Gastrocnemius medialis (tissue), 4 donors: Measurements from ENCODE around the gene ARHGAP19. TPM values are rescaled to one million over a fixed set of nuclear protein-coding genes. Genes with fewer than 3 reads are reported as not detected.

Experiments used
- ATAC-seq, 2 donors: fragments of 150-250 bp; one replicate each; pipeline ENCODE4 v1.9.1; 2016
- DNase-seq, 2 donors: peaks; one replicate each; pipeline ENCODE4 v3.0.0-alpha.2; 2019
- H3K27ac ChIP-seq, 4 donors: fragments of 200-600 bp; sonication (generic); 1 replicate in 1 of 4; 2 replicates in 3 of 4; pipeline ENCODE4 v1.5.1; 2016 to 2018; ENCODE audit warnings: mild to moderate bottlenecking in 2 of 4, moderate library complexity in 1 of 4
- H3K27me3 ChIP-seq, 3 donors: fragments of 200-600 bp; sonication (generic) in 2 of 3; 1 replicate in 1 of 3; 2 replicates in 2 of 3; pipeline versions ENCODE4 v1.5.1 to v1.6.0; 2016 to 2019; ENCODE audit warnings: mild to moderate bottlenecking in 1 of 3, moderate library complexity in 1 of 3
- H3K36me3 ChIP-seq, 2 donors: fragments of 200-600 bp; sonication (generic) in 1 of 2; one replicate each; pipeline ENCODE4 v1.5.1; 2017 to 2018
- H3K4me1 ChIP-seq, 2 donors: fragments of 200-600 bp; sonication (generic) in 1 of 2; one replicate each; pipeline ENCODE4 v1.5.1; 2016 to 2017; ENCODE audit warnings: mild to moderate bottlenecking in 2 of 2
- H3K4me3 ChIP-seq, 4 donors: fragments of 200-600 bp; sonication (generic) in 3 of 4; 1 replicate in 1 of 4; 2 replicates in 3 of 4; pipeline ENCODE4 v1.5.1; 2016 to 2019; ENCODE audit warnings: mild to moderate bottlenecking in 2 of 4
- H3K9me3 ChIP-seq, 3 donors: fragments of 200-600 bp; sonication (generic) in 2 of 3; 1 replicate in 1 of 3; 2 replicates in 2 of 3; pipeline ENCODE4 v1.5.1; 2016 to 2019
- POLR2A ChIP-seq, 2 donors: fragments of 450-650 bp; IDR thresholded peaks; one replicate each; pipeline ENCODE4 v1.6.1; 2017; ENCODE audit warnings: antibody characterized with exemption in 2 of 2, mild to moderate bottlenecking in 2 of 2, moderate library complexity in 2 of 2
- in situ Hi-C, 4 donors: fragments of 200-750 bp; cut with MboI; loops; one replicate each; pipeline versions ENCODE4 v1.15.0 to v1.8.0; 2017; ENCODE audit warnings: low sequenced_read_pairs in 4 of 4
- intact Hi-C: fragments of 100-400 bp; cut with DNase I; formaldehyde crosslinking; loops from one replicate; pipeline ENCODE4 v1.15.1; 2023; ENCODE audit warnings: low total_unique reads
- total RNA-seq, 4 donors: library from RNA; depleted of rRNA; stranded (reverse); fragments of >200 nt; gene quantifications; one replicate each; pipeline versions ENCODE4 v1.1.0 to v1.2.3, GENCODE V29; 2016
- TF ChIP-seq, protein P1 (sequence below), 5 experiments: fragments of 450-650 bp in 3 of 5; fragments of 200-600 bp in 2 of 5; sonication (generic) in 2 of 5; IDR thresholded peaks in 4 of 5; conservative IDR thresholded peaks in 1 of 5; 1 replicate in 4 of 5; 2 replicates in 1 of 5; pipeline ENCODE4 v1.5.1; 2016 to 2019; ENCODE audit warnings: antibody characterized with exemption in 5 of 5, mild to moderate bottlenecking in 3 of 5, moderate library complexity in 3 of 5

ARHGAP19 gene
- total RNA-seq, 4 donors from 2014 or later, result 1.7 to 12.3 (median 2.4) TPM

DNA sequence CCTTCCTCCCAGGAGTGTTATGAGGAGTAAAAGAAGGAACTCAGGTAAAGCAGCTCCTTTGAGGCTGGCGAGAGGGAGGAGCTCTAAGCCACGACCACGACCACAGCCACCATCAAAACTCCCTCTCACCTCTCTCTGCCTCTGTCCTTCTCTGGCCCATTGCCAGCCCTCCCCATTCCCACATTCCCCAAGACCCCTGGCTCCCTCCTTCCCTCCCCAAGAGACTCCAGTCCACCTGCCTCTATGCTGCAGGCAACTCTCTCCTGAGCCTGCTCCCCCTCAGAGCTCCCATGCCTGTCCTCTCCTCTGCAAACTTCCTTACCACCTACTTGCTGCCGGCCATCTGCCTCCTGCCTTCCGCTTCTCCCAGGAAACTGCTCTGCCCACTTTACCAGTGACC is 116.2 kb downstream of the ARHGAP19 start:
- H3K36me3 ChIP-seq, result no peaks in the 10 kb centered on the region
- H3K9me3 ChIP-seq, result no peaks in the 10 kb centered on the region
- TF ChIP-seq POLR2A (IDR thresholded peaks at IDR 0.05), result no peak
- TF ChIP-seq, protein P1, sequence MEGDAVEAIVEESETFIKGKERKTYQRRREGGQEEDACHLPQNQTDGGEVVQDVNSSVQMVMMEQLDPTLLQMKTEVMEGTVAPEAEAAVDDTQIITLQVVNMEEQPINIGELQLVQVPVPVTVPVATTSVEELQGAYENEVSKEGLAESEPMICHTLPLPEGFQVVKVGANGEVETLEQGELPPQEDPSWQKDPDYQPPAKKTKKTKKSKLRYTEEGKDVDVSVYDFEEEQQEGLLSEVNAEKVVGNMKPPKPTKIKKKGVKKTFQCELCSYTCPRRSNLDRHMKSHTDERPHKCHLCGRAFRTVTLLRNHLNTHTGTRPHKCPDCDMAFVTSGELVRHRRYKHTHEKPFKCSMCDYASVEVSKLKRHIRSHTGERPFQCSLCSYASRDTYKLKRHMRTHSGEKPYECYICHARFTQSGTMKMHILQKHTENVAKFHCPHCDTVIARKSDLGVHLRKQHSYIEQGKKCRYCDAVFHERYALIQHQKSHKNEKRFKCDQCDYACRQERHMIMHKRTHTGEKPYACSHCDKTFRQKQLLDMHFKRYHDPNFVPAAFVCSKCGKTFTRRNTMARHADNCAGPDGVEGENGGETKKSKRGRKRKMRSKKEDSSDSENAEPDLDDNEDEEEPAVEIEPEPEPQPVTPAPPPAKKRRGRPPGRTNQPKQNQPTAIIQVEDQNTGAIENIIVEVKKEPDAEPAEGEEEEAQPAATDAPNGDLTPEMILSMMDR (IDR thresholded peaks at IDR 0.05 in 4 of 5, conservative IDR thresholded peaks at IDR 0.05 in 1 of 5), result no peak
- in situ Hi-C loops (no loop called here), intact Hi-C loops (no loop called here)
- H3K4me1 ChIP-seq, result no peaks in the 10 kb centered on the region
- H3K27me3 ChIP-seq, result peaks cover 13 to 22% (median 15%) of the 10 kb centered on the region in 3 donors
- H3K4me3 ChIP-seq, result no peak overlapping the region
- ATAC-seq, result no peak
- DNase-seq, result no peak
- H3K27ac ChIP-seq, result no peak overlapping the region

DNA sequence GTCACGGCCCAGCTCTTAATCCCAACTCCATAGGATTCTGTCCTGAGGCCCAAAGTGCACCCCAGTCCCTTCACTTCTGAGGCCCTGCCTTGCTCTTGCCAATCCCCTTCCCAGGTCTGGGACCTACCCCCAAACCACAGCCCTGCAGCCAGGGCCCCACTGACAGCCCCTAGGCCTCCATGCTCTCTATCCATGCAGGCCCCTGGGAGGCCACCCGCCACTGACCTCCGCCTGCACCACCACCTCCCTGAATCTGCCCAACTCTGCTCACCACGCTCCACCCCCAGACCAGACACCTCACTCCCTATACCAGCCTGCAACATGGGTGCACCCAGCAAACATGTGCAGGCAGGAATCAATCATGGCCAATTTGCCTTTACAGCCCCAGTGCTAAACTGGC is 116.9 kb downstream of the ARHGAP19 start:
- DNase-seq (no peak), ATAC-seq (no peak)
- H3K9me3 ChIP-seq, result no peaks in the 10 kb centered on the region
- TF ChIP-seq POLR2A (IDR thresholded peaks at IDR 0.05), result no peak
- TF ChIP-seq, protein P1 (IDR thresholded peaks at IDR 0.05 in 4 of 5, conservative IDR thresholded peaks at IDR 0.05 in 1 of 5), result no peak
- H3K4me3 ChIP-seq, result no peak overlapping the region
- in situ Hi-C loops, result no loop called here
- no peak overlapping the region for H3K27ac ChIP-seq
- H3K27me3 ChIP-seq, result peaks cover 13 to 22% (median 15%) of the 10 kb centered on the region in 3 donors
- no peaks in the 10 kb centered on the region for H3K36me3 ChIP-seq
- intact Hi-C loops, result no loop called here
- peaks cover 0 to under 1% of the 10 kb centered on the region in 2 donors for H3K4me1 ChIP-seq

DNA sequence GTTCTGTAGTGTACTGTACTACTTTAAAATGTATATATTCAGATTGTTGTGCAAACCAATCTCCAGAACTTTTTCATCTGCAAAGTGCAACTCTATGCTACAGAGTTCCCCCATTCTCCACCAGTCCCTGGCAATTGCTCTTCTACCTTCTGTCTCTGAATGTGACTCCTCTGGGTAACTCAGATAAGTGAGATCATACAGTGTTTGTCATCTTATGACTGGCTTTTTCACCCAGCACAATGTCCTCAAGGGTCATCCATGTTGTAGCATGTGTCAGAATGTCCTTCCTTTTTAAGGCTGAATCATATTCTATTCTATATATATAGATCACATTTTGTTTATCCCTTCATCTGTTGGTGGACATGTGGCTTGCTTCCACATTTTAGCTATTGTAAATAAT is 117.5 kb downstream of the ARHGAP19 start:
- TF ChIP-seq, protein P1 (IDR thresholded peaks at IDR 0.05 in 4 of 5, conservative IDR thresholded peaks at IDR 0.05 in 1 of 5), result no peak
- no peak for TF ChIP-seq POLR2A (IDR thresholded peaks at IDR 0.05)
- ATAC-seq (no peak), DNase-seq (no peak)
- Histone ChIP-seq H3K27me3 (peaks cover 11 to 22% (median 14%) of the 10 kb centered on the region in 3 donors), H3K4me3 (no peak overlapping the region), H3K27ac (no peak overlapping the region), H3K4me1 (peaks cover 0 to 4% of the 10 kb centered on the region in 2 donors), H3K9me3 (no peaks in the 10 kb centered on the region), H3K36me3 (no peaks in the 10 kb centered on the region)
- intact Hi-C loops (no loop called here), in situ Hi-C loops (no loop called here)

DNA sequence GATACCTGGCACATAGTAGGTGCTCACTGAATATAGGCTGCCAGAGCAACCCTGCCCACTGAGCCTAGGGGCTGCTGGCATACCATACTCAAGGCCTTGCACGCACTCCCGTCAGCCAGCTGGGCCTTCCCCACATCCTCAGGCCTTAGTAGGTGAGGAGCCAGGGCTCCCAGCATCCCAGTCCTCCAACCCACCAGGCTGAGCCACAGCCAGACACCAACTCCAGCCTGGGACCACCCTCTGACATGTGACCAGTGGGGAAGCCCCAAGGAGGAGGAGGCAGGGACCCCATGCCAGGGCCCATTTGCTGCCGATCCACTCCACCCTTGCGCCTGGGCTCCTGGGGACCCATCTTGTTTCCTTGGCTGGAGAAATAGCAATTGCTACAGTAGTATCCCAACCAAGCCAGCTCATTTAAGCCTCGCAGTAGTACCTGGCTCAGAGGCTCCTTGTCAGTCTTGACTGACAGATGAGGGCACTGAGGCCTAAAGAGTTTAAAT is 118.1 kb downstream of the ARHGAP19 start:
- intact Hi-C loops, result no loop called here
- Histone ChIP-seq H3K27ac (no peak overlapping the region), H3K4me1 (peaks cover 0 to 4% of the 10 kb centered on the region in 2 donors), H3K27me3 (peaks cover 5 to 19% (median 8%) of the 10 kb centered on the region in 3 donors), H3K36me3 (no peaks in the 10 kb centered on the region), H3K9me3 (no peaks in the 10 kb centered on the region), H3K4me3 (no peak overlapping the region)
- ATAC-seq, result no peak
- in situ Hi-C loops, result no loop called here
- TF ChIP-seq, protein P1 (IDR thresholded peaks at IDR 0.05 in 4 of 5, conservative IDR thresholded peaks at IDR 0.05 in 1 of 5), result no peak
- TF ChIP-seq POLR2A (IDR thresholded peaks at IDR 0.05), result no peak
- DNase-seq, result no peak

DNA sequence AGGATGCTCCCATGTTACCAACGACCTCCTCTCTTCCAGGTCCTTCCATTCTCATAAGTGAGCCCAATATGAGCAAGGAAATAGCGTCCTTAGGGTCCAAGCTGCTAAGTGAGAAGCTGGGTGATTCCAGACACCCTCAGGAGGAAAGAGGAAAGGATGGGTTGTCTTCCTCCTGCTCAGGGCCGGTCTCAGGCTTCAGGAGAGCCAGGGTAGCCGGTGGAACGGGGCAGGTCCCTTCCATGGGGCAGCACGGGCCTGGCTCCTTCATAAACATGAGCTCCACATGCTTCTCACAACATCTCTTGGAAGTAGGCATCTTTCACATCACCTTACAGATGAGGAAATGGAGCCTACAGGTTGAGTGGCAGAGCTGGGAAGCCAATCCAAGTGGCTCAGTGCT is 119.4 kb downstream of the ARHGAP19 start:
- intact Hi-C loops, result no loop called here
- DNase-seq, result no peak
- Histone ChIP-seq H3K9me3 (no peaks in the 10 kb centered on the region), H3K27ac (no peak overlapping the region), H3K36me3 (no peaks in the 10 kb centered on the region), H3K4me3 (no peak overlapping the region), H3K4me1 (peaks cover 0 to 4% of the 10 kb centered on the region in 2 donors), H3K27me3 (peaks cover 0 to 10% (median 0%) of the 10 kb centered on the region in 3 donors)
- in situ Hi-C loops, result no loop called here
- TF ChIP-seq, protein P1 (IDR thresholded peaks at IDR 0.05 in 4 of 5, conservative IDR thresholded peaks at IDR 0.05 in 1 of 5), result no peak
- no peak for TF ChIP-seq POLR2A (IDR thresholded peaks at IDR 0.05)
- ATAC-seq, result no peak
